ENCODE measurements around the gene HCRTR1.

DNA sequence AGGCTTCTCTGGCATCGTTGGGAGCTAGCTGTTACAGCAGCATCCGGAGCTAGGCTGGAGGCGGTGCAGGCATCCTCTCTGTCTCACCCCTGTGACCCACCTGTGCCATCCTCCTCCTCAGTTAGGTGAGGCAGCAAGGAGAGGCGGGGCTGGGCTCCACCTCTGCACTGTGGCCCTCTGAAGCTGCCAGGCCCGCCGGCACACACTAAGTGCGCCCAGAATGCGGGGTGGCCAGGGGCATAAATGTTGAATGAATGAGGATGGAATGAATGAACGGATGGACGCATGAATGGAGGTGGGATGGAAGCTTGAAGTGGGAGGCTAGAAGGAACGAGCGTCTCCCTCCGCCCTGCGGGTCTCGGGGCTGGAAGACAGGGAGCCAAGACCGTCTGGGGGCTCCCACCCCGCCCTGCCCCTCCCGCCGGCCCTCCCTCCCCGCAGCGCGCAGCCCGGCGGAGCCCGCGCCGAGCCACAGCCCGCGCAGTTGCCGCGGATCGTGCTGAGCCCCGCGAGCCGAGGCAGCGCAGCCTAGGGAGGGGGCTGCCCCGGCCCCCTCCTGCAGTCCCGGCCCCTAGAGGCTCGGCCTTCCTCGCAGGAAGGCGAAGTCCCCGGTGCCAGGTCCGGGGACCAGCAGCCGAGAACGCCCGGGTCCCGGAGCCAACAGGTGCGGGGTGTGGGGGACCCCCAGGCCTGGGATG is at the start of gene HCRTR1:
- TF ChIP-seq POLR2AphosphoS5 (IDR thresholded peaks at IDR 0.05) (no peak), POLR2A (IDR thresholded peaks at IDR 0.05) (no peak)

All from sigmoid colon (tissue), 4 donors.